SK-N-SH (cell line): ENCODE results near the gene ARFRP1. TPM values are rescaled to one million over a fixed set of nuclear protein-coding genes. Genes with fewer than 3 reads are reported as not detected.
A peak's percentile ranks its signal among the peaks of the same experiment; 100 is the strongest.

Source experiments
- CTCF ChIA-PET: fragments of 300-600, 350-600 bp; formaldehyde crosslinking; extraction: SDS; loops from one replicate; lab custom pipeline; 2021; lab: Yijun Ruan, JAX
- POLR2A ChIA-PET: fragments of 350-600 bp; sonication (Branson Sonifier 250); formaldehyde crosslinking; extraction: SDS; loops from one replicate; lab custom pipeline; 2020; ENCODE audit warnings: antibody characterized with exemption, inconsistent platforms; lab: Yijun Ruan, JAX
- DNase-seq: peaks from one replicate; pipeline ENCODE4 v3.0.0; 2012
- H2AFZ ChIP-seq: fragments of 200-600 bp; sonication (generic); 2 replicates; pipeline ENCODE4 v1.8.1; 2016; ENCODE audit warnings: antibody characterized with exemption, mild to moderate bottlenecking, low read depth
- H3F3A ChIP-seq: fragments of 200-600 bp; sonication (generic); replicated peaks from 2 replicates; pipeline ENCODE3; 2016; ENCODE audit warnings: antibody characterized with exemption, mild to moderate bottlenecking; ENCODE audit not compliant: insufficient read depth
- H3K27ac ChIP-seq, 2 experiments: fragments of 200-500 bp in 1 of 2; fragments of 200-600 bp in 1 of 2; sonication (Bioruptor generic) in 1 of 2; sonication (generic), shearing (Covaris generic) in 1 of 2; 2 replicates each; pipeline versions ENCODE4 v1.5.1 to v1.6.1; 2014 to 2016; ENCODE audit warnings: low read depth in 2 of 2, inconsistent platforms in 1 of 2, low read length in 1 of 2, mild to moderate bottlenecking in 1 of 2, mixed read lengths in 1 of 2
- H3K27me3 ChIP-seq: fragments of 200-600 bp; sonication (generic), shearing (Covaris generic); 2 replicates; pipeline ENCODE4 v1.6.1; 2016; ENCODE audit warnings: mixed run types; ENCODE audit not compliant: insufficient read depth
- H3K36me3 ChIP-seq, 2 experiments: fragments of 200-500 bp in 1 of 2; fragments of 200-600 bp in 1 of 2; sonication (Bioruptor generic) in 1 of 2; sonication (generic) in 1 of 2; replicated peaks in 1 of 2; 2 replicates each; pipeline versions ENCODE3 to v1.5.1; 2014 to 2016; ENCODE audit warnings: low read length in 1 of 2, mild to moderate bottlenecking in 1 of 2; ENCODE audit not compliant: insufficient read depth in 2 of 2, control insufficient read depth in 1 of 2
- H3K4me1 ChIP-seq, 2 experiments: fragments of 200-500 bp in 1 of 2; fragments of 200-600 bp in 1 of 2; sonication (Bioruptor generic) in 1 of 2; sonication (generic), shearing (Covaris generic) in 1 of 2; 2 replicates each; pipeline versions ENCODE4 v1.5.1 to v1.6.1; 2014 to 2016; ENCODE audit warnings: low read depth in 1 of 2, low read length in 1 of 2, mixed run types in 1 of 2; ENCODE audit not compliant: insufficient read depth in 2 of 2, control insufficient read depth in 1 of 2
- H3K4me2 ChIP-seq: fragments of 200-600 bp; sonication (generic), shearing (Covaris generic); 2 replicates; pipeline ENCODE4 v1.6.1; 2017; ENCODE audit warnings: mixed run types
- H3K4me3 ChIP-seq, 2 experiments: fragments of 200-500 bp in 1 of 2; fragments of 200-600 bp in 1 of 2; sonication (Bioruptor generic) in 1 of 2; sonication (generic), shearing (Covaris generic) in 1 of 2; 2 replicates each; pipeline versions ENCODE4 v1.5.1 to v1.8.1; 2014 to 2016; ENCODE audit warnings: low read depth in 2 of 2, inconsistent platforms in 1 of 2, low read length in 1 of 2, mild to moderate bottlenecking in 1 of 2, mixed read lengths in 1 of 2, moderate library complexity in 1 of 2
- H3K79me2 ChIP-seq: fragments of 200-600 bp; sonication (generic); 2 replicates; pipeline ENCODE4 v1.8.1; 2017; ENCODE audit warnings: mild to moderate bottlenecking; ENCODE audit not compliant: insufficient read depth
- H3K9ac ChIP-seq: fragments of 200-600 bp; sonication (generic); 2 replicates; pipeline ENCODE4 v1.6.1; 2017; ENCODE audit warnings: mixed run types
- H3K9me2 ChIP-seq: fragments of 200-600 bp; sonication (generic); 2 replicates; pipeline ENCODE4 v1.6.1; 2017; ENCODE audit warnings: mixed run types
- H3K9me3 ChIP-seq: fragments of 200-600 bp; sonication (generic); 2 replicates; pipeline ENCODE4 v1.6.1; 2017; ENCODE audit warnings: mixed run types, mild to moderate bottlenecking, moderate library complexity
- H4K20me1 ChIP-seq: fragments of 200-600 bp; sonication (generic); 2 replicates; pipeline ENCODE4 v1.6.1; 2017; ENCODE audit warnings: mild to moderate bottlenecking, mixed run types; ENCODE audit not compliant: insufficient read depth
- EP300 ChIP-seq, 2 experiments: IDR thresholded peaks; 2 replicates each; pipeline versions ENCODE4 v1.4.0 to v1.6.1; 2012; ENCODE audit warnings: borderline replicate concordance in 1 of 2, low read depth in 1 of 2, low read length in 1 of 2
- EZH2phosphoT487 ChIP-seq: fragments of 200-600 bp; sonication (generic); IDR thresholded peaks from 2 replicates; pipeline ENCODE4 v1.6.1; 2017; ENCODE audit warnings: low read depth, mixed run types, mild to moderate bottlenecking, antibody characterized with exemption, moderate library complexity, borderline replicate concordance
- GABPA ChIP-seq: IDR thresholded peaks from 2 replicates; pipeline ENCODE4 v1.4.0; 2012; ENCODE audit warnings: low read depth, mild to moderate bottlenecking
- MXI1 ChIP-seq: IDR thresholded peaks from 2 replicates; pipeline ENCODE4 v1.6.1; 2012; ENCODE audit warnings: mild to moderate bottlenecking, low read depth, low read length, improper control_type of control experiment
- NFIC ChIP-seq: IDR thresholded peaks from 2 replicates; pipeline ENCODE4 v1.4.0; 2012; ENCODE audit warnings: borderline replicate concordance
- POLR2AphosphoS5 ChIP-seq: IDR thresholded peaks from 2 replicates; pipeline ENCODE4 v1.6.1; 2012; ENCODE audit warnings: low read depth, low read length
- SIN3A ChIP-seq: IDR thresholded peaks from 2 replicates; pipeline ENCODE4 v1.6.1; 2012; ENCODE audit warnings: low read depth, mild to moderate bottlenecking, low read length, moderate library complexity, borderline replicate concordance
- TAF1 ChIP-seq: IDR thresholded peaks from 2 replicates; pipeline ENCODE4 v1.6.1; 2012; ENCODE audit warnings: low read depth, mild to moderate bottlenecking, low read length, moderate library complexity, borderline replicate concordance
- WGBS: methylation state at CpG from one replicate; pipeline ENCODE4 v1.1.6; 2017; ENCODE audit warnings: low lambda C conversion rate; 5-methylcytosine and 5-hydroxymethylcytosine counted together
- polyA plus RNA-seq, 3 experiments: library from polyadenylated mRNA; depleted of rRNA; stranded (reverse); fragments of >200 nt; gene quantifications; 2 replicates each; pipeline ENCODE4 v1.2.3, GENCODE V29; 2012
- TF ChIP-seq, protein P1 (sequence below): IDR thresholded peaks from 2 replicates; pipeline ENCODE4 v1.4.0; 2012; ENCODE audit warnings: low read depth, borderline replicate concordance
- TF ChIP-seq, protein P2 (sequence below): IDR thresholded peaks from 2 replicates; pipeline ENCODE4 v1.4.0; 2012; ENCODE audit warnings: low read depth
- TF ChIP-seq, protein P3 (sequence below): IDR thresholded peaks from 2 replicates; pipeline ENCODE4 v1.6.1; 2012; ENCODE audit warnings: mild to moderate bottlenecking, low read depth, low read length, moderate library complexity

Gene ARFRP1
- polyA plus RNA-seq, 1 of the 3 experiments (the other 2 are of a cell fraction): 72.8 TPM

DNA sequence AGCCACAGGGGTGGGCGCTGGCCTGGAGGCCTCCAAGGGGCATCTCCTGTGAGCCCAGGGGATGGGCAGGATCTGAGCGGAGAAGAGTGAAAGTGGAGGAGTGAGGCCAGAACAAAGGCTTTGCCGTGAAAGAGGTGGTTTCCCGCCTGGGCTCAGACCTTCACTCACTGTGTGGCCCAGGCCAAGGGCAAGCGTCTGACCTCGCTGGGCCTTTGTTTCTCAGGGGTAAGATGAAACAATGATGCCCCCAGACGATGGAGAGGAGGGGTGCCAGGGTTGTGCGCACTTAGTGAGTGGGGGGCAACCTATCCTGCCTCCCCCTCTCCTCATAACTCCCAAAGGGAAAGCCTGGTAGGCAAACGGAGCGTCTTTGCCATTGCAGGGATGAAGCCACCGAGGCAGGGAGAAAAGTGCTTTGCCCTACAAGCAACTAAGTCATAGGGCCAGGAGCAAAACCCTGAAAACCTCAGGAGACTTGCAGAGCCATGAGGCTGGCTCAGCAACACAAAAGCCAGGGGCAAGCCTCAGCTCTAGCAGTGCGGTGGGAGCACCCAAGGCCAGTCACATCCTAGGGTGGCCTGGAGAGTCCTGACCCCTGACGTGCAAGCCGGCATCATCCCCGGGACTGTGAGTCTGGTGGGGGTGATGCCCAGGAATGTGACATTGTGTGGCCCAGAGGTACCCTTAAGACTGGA lies 53.7 kb downstream of the ARFRP1 start:
- DNase-seq: no peak
- H3K9ac ChIP-seq: peak overlapping the region; percentile 63
- H3K9me2 ChIP-seq: no peaks in the 10 kb centered on the region
- H3F3A ChIP-seq: peaks cover 8% of the 10 kb centered on the region
- peaks cover 8 to 29% of the 10 kb centered on the region in 2 experiments; a peak in 2 of 4 replicates for H3K4me1 ChIP-seq
- peak overlapping the region; percentile 52 to 66 for H3K4me3 ChIP-seq
- no peak for TF ChIP-seq EZH2phosphoT487
- TF ChIP-seq, protein P1, sequence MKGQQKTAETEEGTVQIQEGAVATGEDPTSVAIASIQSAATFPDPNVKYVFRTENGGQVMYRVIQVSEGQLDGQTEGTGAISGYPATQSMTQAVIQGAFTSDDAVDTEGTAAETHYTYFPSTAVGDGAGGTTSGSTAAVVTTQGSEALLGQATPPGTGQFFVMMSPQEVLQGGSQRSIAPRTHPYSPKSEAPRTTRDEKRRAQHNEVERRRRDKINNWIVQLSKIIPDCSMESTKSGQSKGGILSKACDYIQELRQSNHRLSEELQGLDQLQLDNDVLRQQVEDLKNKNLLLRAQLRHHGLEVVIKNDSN: no peak
- H4K20me1 ChIP-seq: peaks cover 18% of the 10 kb centered on the region
- H3K4me2 ChIP-seq: peak overlapping the region; percentile 84
- 0 out of 2 replicates have a peak overlapping the region, but pooled peaks have one; percentile 63 for H2AFZ ChIP-seq
- H3K27ac ChIP-seq: peak overlapping the region; percentile 60 to 97; a peak in 3 of 4 replicates
- no peaks in the 10 kb centered on the region for H3K36me3 ChIP-seq
- POLR2A ChIA-PET: interaction anchor here (0.8 to 1.2 kb wide), 5 partner anchors 12 to 212 kb away, joined by 3 to 12 read pairs (median 3); no protein-coding TSS in a partner anchor
- no peaks in the 10 kb centered on the region for H3K9me3 ChIP-seq
- peaks cover 22% of the 10 kb centered on the region for H3K79me2 ChIP-seq
- no peaks in the 10 kb centered on the region for H3K27me3 ChIP-seq
- WGBS: 61% methylated on average over 11 of the region's 15 CpGs
- CTCF ChIA-PET: interaction anchor here (1.7 to 5.5 kb wide), 2 partner anchors 13 to 116 kb away, joined by 5 to 27 read pairs; partner anchors contain the start of gene PTK6

DNA sequence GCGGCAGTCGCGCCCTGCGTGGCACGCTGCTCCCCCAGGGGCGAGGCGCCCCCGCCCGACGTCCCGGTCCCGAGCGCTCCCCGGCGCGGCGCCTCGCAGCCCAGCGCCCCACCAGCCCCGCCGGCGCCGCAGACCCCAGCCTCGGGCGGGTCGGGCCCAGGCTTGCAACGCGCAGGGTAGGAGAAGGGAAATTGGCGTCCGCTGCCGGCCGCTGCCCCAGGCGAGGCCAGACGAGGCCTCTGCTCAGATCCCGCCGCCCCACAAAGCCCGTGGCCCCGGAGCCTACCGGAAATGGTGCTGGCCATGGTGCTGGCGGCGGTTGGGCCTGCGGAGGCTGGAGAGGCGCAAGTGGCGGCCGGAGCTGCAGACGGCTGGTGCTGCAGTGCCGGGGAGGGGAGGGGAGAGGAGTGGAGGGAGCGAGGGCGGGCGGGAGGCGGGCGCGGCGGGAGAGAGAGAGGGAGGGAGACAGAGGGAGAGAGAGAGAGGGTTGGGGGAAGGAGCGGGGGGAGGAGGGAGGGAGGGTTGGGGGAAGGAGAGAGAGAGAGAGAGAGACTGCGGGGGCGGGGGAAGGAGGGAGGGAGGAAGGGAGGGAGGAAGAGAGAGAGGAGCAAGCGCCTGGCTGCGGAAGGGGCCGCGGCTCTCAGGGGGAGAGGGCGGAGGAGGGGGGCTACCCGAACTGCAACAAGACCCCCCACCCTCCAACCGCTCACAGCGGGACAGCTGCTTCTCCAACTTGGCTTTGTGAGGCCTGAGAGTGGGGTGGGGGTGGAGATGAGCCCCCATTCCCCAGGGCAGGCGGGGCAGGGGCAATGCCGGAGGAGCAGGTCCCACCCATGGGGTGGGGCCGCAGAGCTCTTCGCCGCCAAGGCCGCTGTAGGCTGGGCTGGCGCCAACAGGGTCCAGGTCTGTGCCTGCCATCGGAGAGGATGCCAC lies 54.5 kb downstream of the ARFRP1 start, which contains the start of gene STMN3:
Gene STMN3 (minus strand): TSS at position 384 of the 933 bp plus-strand sequence. CDS start 79 bp downstream, at position 305.
- Histone ChIP-seq H4K20me1 (peaks cover 24% of the 10 kb centered on the region), H3K27me3 (no peaks in the 10 kb centered on the region), H3K79me2 (peaks cover 16% of the 10 kb centered on the region), H3K4me1 (peaks cover 8 to 26% of the 10 kb centered on the region in 2 experiments; a peak in 2 of 4 replicates), H2AFZ (peak within 1 kb of the TSS; percentile 63; the same call in 1 of the 2 replicates), H3F3A (peaks cover 8% of the 10 kb centered on the region), H3K9me3 (no peaks in the 10 kb centered on the region), H3K36me3 (no peaks in the 10 kb centered on the region), H3K4me3 (peak within 1 kb of the TSS; percentile 67 to 76), H3K9ac (peak within 1 kb of the TSS; percentile 63), H3K27ac (peak within 1 kb of the TSS; percentile 60 to 97), H3K9me2 (no peaks in the 10 kb centered on the region), H3K4me2 (peak within 1 kb of the TSS; percentile 84)
- peak; percentile 89 for DNase-seq
- 2% methylated on average over 42 of the region's 73 CpGs for WGBS
- TF ChIP-seq NFIC: no peak
- peak; percentile 71; the same call in 1 of the 2 replicates for TF ChIP-seq TAF1
- TF ChIP-seq, protein P2, sequence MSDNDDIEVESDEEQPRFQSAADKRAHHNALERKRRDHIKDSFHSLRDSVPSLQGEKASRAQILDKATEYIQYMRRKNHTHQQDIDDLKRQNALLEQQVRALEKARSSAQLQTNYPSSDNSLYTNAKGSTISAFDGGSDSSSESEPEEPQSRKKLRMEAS: peak; percentile 70
- TF ChIP-seq, protein P3, sequence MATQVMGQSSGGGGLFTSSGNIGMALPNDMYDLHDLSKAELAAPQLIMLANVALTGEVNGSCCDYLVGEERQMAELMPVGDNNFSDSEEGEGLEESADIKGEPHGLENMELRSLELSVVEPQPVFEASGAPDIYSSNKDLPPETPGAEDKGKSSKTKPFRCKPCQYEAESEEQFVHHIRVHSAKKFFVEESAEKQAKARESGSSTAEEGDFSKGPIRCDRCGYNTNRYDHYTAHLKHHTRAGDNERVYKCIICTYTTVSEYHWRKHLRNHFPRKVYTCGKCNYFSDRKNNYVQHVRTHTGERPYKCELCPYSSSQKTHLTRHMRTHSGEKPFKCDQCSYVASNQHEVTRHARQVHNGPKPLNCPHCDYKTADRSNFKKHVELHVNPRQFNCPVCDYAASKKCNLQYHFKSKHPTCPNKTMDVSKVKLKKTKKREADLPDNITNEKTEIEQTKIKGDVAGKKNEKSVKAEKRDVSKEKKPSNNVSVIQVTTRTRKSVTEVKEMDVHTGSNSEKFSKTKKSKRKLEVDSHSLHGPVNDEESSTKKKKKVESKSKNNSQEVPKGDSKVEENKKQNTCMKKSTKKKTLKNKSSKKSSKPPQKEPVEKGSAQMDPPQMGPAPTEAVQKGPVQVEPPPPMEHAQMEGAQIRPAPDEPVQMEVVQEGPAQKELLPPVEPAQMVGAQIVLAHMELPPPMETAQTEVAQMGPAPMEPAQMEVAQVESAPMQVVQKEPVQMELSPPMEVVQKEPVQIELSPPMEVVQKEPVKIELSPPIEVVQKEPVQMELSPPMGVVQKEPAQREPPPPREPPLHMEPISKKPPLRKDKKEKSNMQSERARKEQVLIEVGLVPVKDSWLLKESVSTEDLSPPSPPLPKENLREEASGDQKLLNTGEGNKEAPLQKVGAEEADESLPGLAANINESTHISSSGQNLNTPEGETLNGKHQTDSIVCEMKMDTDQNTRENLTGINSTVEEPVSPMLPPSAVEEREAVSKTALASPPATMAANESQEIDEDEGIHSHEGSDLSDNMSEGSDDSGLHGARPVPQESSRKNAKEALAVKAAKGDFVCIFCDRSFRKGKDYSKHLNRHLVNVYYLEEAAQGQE: peak; percentile 100
- TF ChIP-seq POLR2AphosphoS5: 0 out of 2 replicates have a peak, but pooled peaks have one; percentile 28
- peak; percentile 39 for TF ChIP-seq MXI1
- TF ChIP-seq GABPA: peak; percentile 32; the same call in 1 of the 2 replicates
- TF ChIP-seq EP300 (IDR thresholded peaks at IDR 0.05; ENCODE audit: borderline replicate concordance in 1 of 2, low read depth in 1 of 2, low read length in 1 of 2): no peak
- peak; percentile 98 for TF ChIP-seq SIN3A
- CTCF ChIA-PET: interaction anchor here (1.7 to 5.5 kb wide), 2 partner anchors 12 to 115 kb away, joined by 5 to 27 read pairs; partner anchors contain the start of gene PTK6
- POLR2A ChIA-PET: interaction anchor here (0.6 to 1.2 kb wide), 8 partner anchors 11 to 213 kb away, joined by 3 to 12 read pairs (median 4); partner anchors contain the start of genes ARFRP1 and ZGPAT
